ENCODE data around the gene CAMSAP2. TPM values are rescaled to one million over a fixed set of nuclear protein-coding genes. Genes with fewer than 3 reads are reported as not detected.

Gene CAMSAP2
- total and polyA plus RNA-seq, 2 of the 8 experiments (the other 6 are each of a cell fraction or from before 2014, with no cell fraction given), result 4.2 to 27.6 TPM

DNA sequence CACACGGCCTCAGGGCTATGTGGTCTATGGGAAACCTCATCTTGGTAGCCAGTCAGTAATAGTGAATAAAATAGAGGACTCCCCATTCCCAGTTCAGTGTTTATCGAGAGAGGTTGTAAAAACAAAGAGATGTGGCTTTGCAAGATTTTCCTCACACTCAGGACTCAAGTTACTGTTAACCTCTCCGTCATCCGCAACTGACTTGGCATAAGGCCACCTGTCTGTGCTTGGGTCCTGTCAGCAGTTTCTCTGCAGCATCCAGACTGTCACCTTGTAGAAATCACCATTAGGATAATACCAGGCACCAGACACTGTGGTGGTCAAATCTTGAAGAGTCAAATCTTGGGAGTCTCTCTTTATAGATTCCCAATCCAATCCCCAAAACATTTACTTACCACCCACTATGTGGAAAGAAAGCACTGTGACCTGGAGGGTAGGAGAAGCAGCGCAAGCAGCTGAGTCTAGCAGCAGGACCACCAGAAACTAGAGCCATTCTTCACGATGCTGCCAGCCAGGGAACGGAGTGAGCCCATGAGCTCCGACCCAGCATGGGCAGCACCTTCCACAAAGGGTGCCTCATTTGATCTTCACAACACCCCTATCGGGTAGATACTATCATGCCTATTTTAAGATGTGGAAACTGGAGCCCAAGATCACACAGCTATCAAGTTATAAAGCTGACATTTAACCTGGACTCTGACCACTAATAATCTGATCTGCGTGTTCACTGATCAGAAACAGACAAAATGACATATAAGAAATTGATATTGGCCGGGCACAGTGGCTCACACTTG lies 128.5 kb downstream of the CAMSAP2 start (continued):
- TF ChIP-seq BACH1 (IDR thresholded peaks at IDR 0.05; ENCODE audit: low read length), result no peak
- no peak for TF ChIP-seq RBBP5 (IDR thresholded peaks at IDR 0.05; ENCODE audit: borderline replicate concordance, low read depth, low read length)
- TF ChIP-seq, protein P1, sequence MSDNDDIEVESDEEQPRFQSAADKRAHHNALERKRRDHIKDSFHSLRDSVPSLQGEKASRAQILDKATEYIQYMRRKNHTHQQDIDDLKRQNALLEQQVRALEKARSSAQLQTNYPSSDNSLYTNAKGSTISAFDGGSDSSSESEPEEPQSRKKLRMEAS (IDR thresholded peaks at IDR 0.05), result no peak
- TF ChIP-seq SP1 (IDR thresholded peaks at IDR 0.05; ENCODE audit: low read depth, low read length), result no peak
- TF ChIP-seq RAD21 (IDR thresholded peaks at IDR 0.05 in 1 of 2, conservative IDR thresholded peaks at IDR 0.05 in 1 of 2; ENCODE audit: low read depth in 2 of 2, low read length in 2 of 2), result no peak
- no peak for TF ChIP-seq HDAC2 (IDR thresholded peaks at IDR 0.05; ENCODE audit: borderline replicate concordance in 1 of 2, low read depth in 2 of 2, low read length in 2 of 2)
- TF ChIP-seq TCF12 (IDR thresholded peaks at IDR 0.05; ENCODE audit: low read depth, low read length), result no peak
- TF ChIP-seq KDM1A (IDR thresholded peaks at IDR 0.05; ENCODE audit: borderline replicate concordance, low read length), result no peak
